UCSD-AML1 (cell line): ENCODE data around the gene KIAA1549.

Source experiments
- DNase-seq: peaks from one replicate; lab custom pipeline; 2025; ENCODE audit not compliant: unreplicated experiment; lab: John Stamatoyannopoulos, UW

KIAA1549 gene

GRCh38 chr7:138975343-138976104, 5.7 kb downstream of the KIAA1549 start:
- no peak for DNase-seq

GRCh38 chr7:138974675-138975292, 6.4 kb downstream of the KIAA1549 start:
- no peak for DNase-seq

GRCh38 chr7:138974103-138974502, 7.1 kb downstream of the KIAA1549 start:
- no peak for DNase-seq

- DNase-seq, result no peak
Observed at GRCh38 chr7:138970952-138971351, 10.2 kb downstream of the KIAA1549 start.

- DNase-seq, result no peak
Observed at GRCh38 chr7:138970446-138970845, 10.7 kb downstream of the KIAA1549 start.

GRCh38 chr7:138967159-138967558, 14.0 kb downstream of the KIAA1549 start:
- DNase-seq, result no peak

- no peak for DNase-seq
Observed at GRCh38 chr7:138964624-138965436, 16.4 kb downstream of the KIAA1549 start.

GRCh38 chr7:138963675-138964074, 17.5 kb downstream of the KIAA1549 start:
- DNase-seq, result no peak

GRCh38 chr7:138962561-138963270, 18.5 kb downstream of the KIAA1549 start:
- peak; percentile 16 for DNase-seq

- no peak for DNase-seq
Observed at GRCh38 chr7:138961159-138961558, 20.0 kb downstream of the KIAA1549 start.

- no peak for DNase-seq
Observed at GRCh38 chr7:138958391-138958956, 22.7 kb downstream of the KIAA1549 start.

GRCh38 chr7:138957753-138958390, 23.3 kb downstream of the KIAA1549 start:
- no peak for DNase-seq

GRCh38 chr7:138957217-138957616, 24.0 kb downstream of the KIAA1549 start:
- DNase-seq, result no peak

- DNase-seq, result no peak
Observed at GRCh38 chr7:138954545-138955475, 26.4 kb downstream of the KIAA1549 start.

GRCh38 chr7:138952791-138953190, 28.4 kb downstream of the KIAA1549 start:
- DNase-seq, result no peak

GRCh38 chr7:138951953-138952352, 29.2 kb downstream of the KIAA1549 start:
- DNase-seq, result no peak

- no peak for DNase-seq
Observed at GRCh38 chr7:138949421-138950088, 31.6 kb downstream of the KIAA1549 start.

- no peak for DNase-seq
Observed at GRCh38 chr7:138948403-138948802, 32.8 kb downstream of the KIAA1549 start.

GRCh38 chr7:138945821-138946220, 35.4 kb downstream of the KIAA1549 start:
- DNase-seq, result no peak
